Measurements from ENCODE around the gene TAOK1. TPM values are rescaled to one million over a fixed set of nuclear protein-coding genes. Genes with fewer than 3 reads are reported as not detected.
A peak's percentile ranks its signal among the peaks of the same experiment; 100 is the strongest.

Gene TAOK1
- total RNA-seq, 3 donors from 2014 or later (not counting 1 experiment from before 2014, with no cell fraction given), result 55.4 to 76.9 (median 70.0) TPM

GRCh38 chr17:29585080-29585751 is 195.1 kb downstream of the TAOK1 start:
- Histone ChIP-seq H3K27me3 (ENCODE audit: control insufficient read depth, insufficient read depth, low read length) (no peaks in the 10 kb centered on the region), H3K4me1 (ENCODE audit: control insufficient read depth, insufficient read depth, low read length) (peaks cover 55% of the 10 kb centered on the region), H3K36me3 (ENCODE audit: control insufficient read depth, insufficient read depth, low read length) (peaks cover 21% of the 10 kb centered on the region), H3K4me3 (ENCODE audit: low read length) (no peak overlapping the region), H3K9me3 (ENCODE audit: control insufficient read depth, insufficient read depth, low read length) (no peaks in the 10 kb centered on the region), H3K27ac (ENCODE audit: low read length) (no peak overlapping the region)
- intact Hi-C loops (cut with micrococcal nuclease), result no loop called here
- 54% methylated on average over 8 of the region's 8 CpGs for WGBS (ENCODE audit: insufficient coverage)
- TF ChIP-seq CTCF (IDR thresholded peaks at IDR 0.05), result no peak
- H3K27me3 Mint-ChIP-seq (ENCODE audit: low read depth in 2 of 2), result no peaks in the 10 kb centered on the region
- no peaks in the 10 kb centered on the region for H3K9me3 Mint-ChIP-seq
- DNase-seq (peak in 1 of 2 donors; percentile 62), ATAC-seq (no peak)
- no peak overlapping the region for H3K27ac Mint-ChIP-seq
- H3K4me3 Mint-ChIP-seq, result no peak overlapping the region
- peaks cover 16 to 49% of the 10 kb centered on the region in 2 donors for H3K4me1 Mint-ChIP-seq
- H3K36me3 Mint-ChIP-seq, result no peaks in the 10 kb centered on the region

GRCh38 chr17:29586676-29587469 is 196.7 kb downstream of the TAOK1 start:
- Mint-ChIP-seq H3K4me1 (peaks cover 15 to 61% of the 10 kb centered on the region in 2 donors), H3K27me3 (ENCODE audit: low read depth in 2 of 2) (no peaks in the 10 kb centered on the region), H3K9me3 (no peaks in the 10 kb centered on the region), H3K36me3 (no peaks in the 10 kb centered on the region), H3K4me3 (no peak overlapping the region), H3K27ac (peak overlapping the region; percentile 26 to 79)
- ATAC-seq (no peak), DNase-seq (no peak)
- TF ChIP-seq CTCF (IDR thresholded peaks at IDR 0.05), result no peak
- intact Hi-C loops (cut with micrococcal nuclease), result no loop called here
- H3K27ac ChIP-seq (ENCODE audit: low read length), result no peak overlapping the region
- H3K9me3 ChIP-seq (ENCODE audit: control insufficient read depth, insufficient read depth, low read length), result no peaks in the 10 kb centered on the region
- no peak overlapping the region for H3K4me3 ChIP-seq (ENCODE audit: low read length)
- WGBS (ENCODE audit: insufficient coverage), result 78% methylated on average over 8 of the region's 9 CpGs
- H3K27me3 ChIP-seq (ENCODE audit: control insufficient read depth, insufficient read depth, low read length), result no peaks in the 10 kb centered on the region
- peaks cover 12% of the 10 kb centered on the region for H3K36me3 ChIP-seq (ENCODE audit: control insufficient read depth, insufficient read depth, low read length)
- peaks cover 66% of the 10 kb centered on the region for H3K4me1 ChIP-seq (ENCODE audit: control insufficient read depth, insufficient read depth, low read length)

GRCh38 chr17:29587591-29587990 is 197.4 kb downstream of the TAOK1 start:
- Mint-ChIP-seq H3K36me3 (no peaks in the 10 kb centered on the region), H3K27ac (peak overlapping the region; percentile 50 to 79), H3K27me3 (ENCODE audit: low read depth in 2 of 2) (no peaks in the 10 kb centered on the region), H3K4me3 (peak overlapping the region; percentile 85), H3K9me3 (no peaks in the 10 kb centered on the region), H3K4me1 (peaks cover 20 to 64% of the 10 kb centered on the region in 2 donors)
- Histone ChIP-seq H3K4me1 (ENCODE audit: control insufficient read depth, insufficient read depth, low read length) (peaks cover 74% of the 10 kb centered on the region), H3K27ac (ENCODE audit: low read length) (no peak overlapping the region), H3K4me3 (ENCODE audit: low read length) (no peak overlapping the region), H3K9me3 (ENCODE audit: control insufficient read depth, insufficient read depth, low read length) (no peaks in the 10 kb centered on the region), H3K36me3 (ENCODE audit: control insufficient read depth, insufficient read depth, low read length) (peaks cover 5% of the 10 kb centered on the region), H3K27me3 (ENCODE audit: control insufficient read depth, insufficient read depth, low read length) (no peaks in the 10 kb centered on the region)
- no peak for TF ChIP-seq CTCF (IDR thresholded peaks at IDR 0.05)
- 92% methylated on average over 5 of the region's 6 CpGs for WGBS (ENCODE audit: insufficient coverage)
- intact Hi-C loops (cut with micrococcal nuclease), result no loop called here
- ATAC-seq, result no peak
- DNase-seq, result no peak
